PFSK-1 (cell line): ENCODE data around the gene BSDC1.

Experiments
- FOXP2 ChIP-seq: optimal IDR thresholded peaks from 2 replicates; pipeline ENCODE3; 2011; ENCODE audit warnings: borderline replicate concordance, control low read depth, inconsistent platforms; ENCODE audit not compliant: insufficient read depth; ENCODE audit errors: extremely low read length, extremely low read depth
- POLR2AphosphoS5 ChIP-seq: IDR thresholded peaks from 2 replicates; pipeline ENCODE4 v1.6.1; 2012; ENCODE audit warnings: low read depth, mild to moderate bottlenecking, control low read depth, low read length, moderate library complexity
- SIN3A ChIP-seq: IDR thresholded peaks from 2 replicates; pipeline ENCODE4 v1.6.1; 2012; ENCODE audit warnings: mild to moderate bottlenecking, low read length, moderate library complexity, borderline replicate concordance; ENCODE audit not compliant: insufficient read depth
- TAF1 ChIP-seq: IDR thresholded peaks from 2 replicates; pipeline ENCODE4 v1.6.1; 2012; ENCODE audit warnings: low read length, control low read depth, borderline replicate concordance; ENCODE audit not compliant: insufficient read depth
- TF ChIP-seq, protein P1 (sequence below), 2 experiments: IDR thresholded peaks; 2 replicates each; pipeline versions ENCODE4 v1.6.1 to v1.8.0; 2011 to 2012; ENCODE audit warnings: low read depth in 2 of 2, low read length in 2 of 2, control low read depth in 1 of 2, inconsistent platforms in 1 of 2, mild to moderate bottlenecking in 1 of 2, moderate library complexity in 1 of 2; ENCODE audit not compliant: insufficient read depth in 1 of 2

BSDC1 gene

DNA sequence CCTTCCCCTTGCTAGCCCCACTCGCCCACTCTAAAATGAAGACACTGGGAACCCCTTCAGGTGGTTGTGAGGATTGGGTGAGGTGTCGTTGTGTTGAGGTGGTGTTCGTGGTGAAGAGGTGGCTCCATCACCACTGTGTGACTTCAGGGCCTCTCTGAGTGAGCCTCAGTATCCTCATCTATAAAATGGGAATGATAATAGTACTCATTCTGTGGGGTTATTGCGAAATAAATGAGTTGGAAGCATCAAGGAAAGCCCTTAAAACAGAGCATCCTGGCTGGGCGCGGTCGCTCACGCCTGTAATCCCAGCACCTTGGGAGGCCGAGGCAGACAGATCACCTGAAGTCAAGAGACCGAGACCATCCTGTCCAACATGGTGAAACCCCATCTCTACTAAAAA, 51.5 kb downstream of the BSDC1 start:
- TF ChIP-seq SIN3A: no peak
- TF ChIP-seq TAF1: no peak
- no peak for TF ChIP-seq POLR2AphosphoS5
- no peak for TF ChIP-seq FOXP2
- TF ChIP-seq, protein P1, sequence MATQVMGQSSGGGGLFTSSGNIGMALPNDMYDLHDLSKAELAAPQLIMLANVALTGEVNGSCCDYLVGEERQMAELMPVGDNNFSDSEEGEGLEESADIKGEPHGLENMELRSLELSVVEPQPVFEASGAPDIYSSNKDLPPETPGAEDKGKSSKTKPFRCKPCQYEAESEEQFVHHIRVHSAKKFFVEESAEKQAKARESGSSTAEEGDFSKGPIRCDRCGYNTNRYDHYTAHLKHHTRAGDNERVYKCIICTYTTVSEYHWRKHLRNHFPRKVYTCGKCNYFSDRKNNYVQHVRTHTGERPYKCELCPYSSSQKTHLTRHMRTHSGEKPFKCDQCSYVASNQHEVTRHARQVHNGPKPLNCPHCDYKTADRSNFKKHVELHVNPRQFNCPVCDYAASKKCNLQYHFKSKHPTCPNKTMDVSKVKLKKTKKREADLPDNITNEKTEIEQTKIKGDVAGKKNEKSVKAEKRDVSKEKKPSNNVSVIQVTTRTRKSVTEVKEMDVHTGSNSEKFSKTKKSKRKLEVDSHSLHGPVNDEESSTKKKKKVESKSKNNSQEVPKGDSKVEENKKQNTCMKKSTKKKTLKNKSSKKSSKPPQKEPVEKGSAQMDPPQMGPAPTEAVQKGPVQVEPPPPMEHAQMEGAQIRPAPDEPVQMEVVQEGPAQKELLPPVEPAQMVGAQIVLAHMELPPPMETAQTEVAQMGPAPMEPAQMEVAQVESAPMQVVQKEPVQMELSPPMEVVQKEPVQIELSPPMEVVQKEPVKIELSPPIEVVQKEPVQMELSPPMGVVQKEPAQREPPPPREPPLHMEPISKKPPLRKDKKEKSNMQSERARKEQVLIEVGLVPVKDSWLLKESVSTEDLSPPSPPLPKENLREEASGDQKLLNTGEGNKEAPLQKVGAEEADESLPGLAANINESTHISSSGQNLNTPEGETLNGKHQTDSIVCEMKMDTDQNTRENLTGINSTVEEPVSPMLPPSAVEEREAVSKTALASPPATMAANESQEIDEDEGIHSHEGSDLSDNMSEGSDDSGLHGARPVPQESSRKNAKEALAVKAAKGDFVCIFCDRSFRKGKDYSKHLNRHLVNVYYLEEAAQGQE (IDR thresholded peaks at IDR 0.05; ENCODE audit: insufficient read depth in 1 of 2, low read depth in 2 of 2, low read length in 2 of 2): no peak

DNA sequence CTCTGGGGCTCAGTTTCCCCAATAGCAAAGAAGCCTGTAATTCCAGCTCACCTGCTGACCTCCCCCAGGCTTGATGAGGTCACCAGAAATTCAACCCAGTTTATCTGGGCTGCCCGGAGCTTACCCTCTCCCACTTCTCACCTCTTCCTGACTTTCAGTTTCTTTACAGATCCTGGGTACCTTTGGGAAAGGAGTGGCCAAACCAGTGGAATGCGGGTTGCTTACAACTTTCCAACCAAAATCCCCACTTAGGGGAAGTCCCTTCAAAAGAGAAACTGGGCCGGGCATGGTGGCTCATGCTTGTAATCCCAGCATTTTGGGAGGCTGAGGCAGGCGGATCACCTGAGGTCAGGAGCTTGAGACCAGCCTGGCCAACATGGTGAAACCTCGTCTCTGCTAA, 52.3 kb downstream of the BSDC1 start:
- TF ChIP-seq, protein P1 (IDR thresholded peaks at IDR 0.05; ENCODE audit: insufficient read depth in 1 of 2, low read depth in 2 of 2, low read length in 2 of 2): no peak
- no peak for TF ChIP-seq FOXP2
- TF ChIP-seq SIN3A: no peak
- TF ChIP-seq POLR2AphosphoS5: no peak
- TF ChIP-seq TAF1: no peak

- TF ChIP-seq, protein P1 (IDR thresholded peaks at IDR 0.05; ENCODE audit: insufficient read depth in 1 of 2, low read depth in 2 of 2, low read length in 2 of 2): no peak
- TF ChIP-seq TAF1 (no peak), SIN3A (no peak), FOXP2 (no peak), POLR2AphosphoS5 (no peak)
Measured at GRCh38 chr1:32341186-32341757, 53.0 kb downstream of the BSDC1 start.

- no peak for TF ChIP-seq SIN3A
- no peak for TF ChIP-seq TAF1
- TF ChIP-seq, protein P1 (IDR thresholded peaks at IDR 0.05; ENCODE audit: insufficient read depth in 1 of 2, low read depth in 2 of 2, low read length in 2 of 2): no peak
- TF ChIP-seq FOXP2: no peak
- TF ChIP-seq POLR2AphosphoS5: no peak
Measured at GRCh38 chr1:32339363-32339978, 54.8 kb downstream of the BSDC1 start.

DNA sequence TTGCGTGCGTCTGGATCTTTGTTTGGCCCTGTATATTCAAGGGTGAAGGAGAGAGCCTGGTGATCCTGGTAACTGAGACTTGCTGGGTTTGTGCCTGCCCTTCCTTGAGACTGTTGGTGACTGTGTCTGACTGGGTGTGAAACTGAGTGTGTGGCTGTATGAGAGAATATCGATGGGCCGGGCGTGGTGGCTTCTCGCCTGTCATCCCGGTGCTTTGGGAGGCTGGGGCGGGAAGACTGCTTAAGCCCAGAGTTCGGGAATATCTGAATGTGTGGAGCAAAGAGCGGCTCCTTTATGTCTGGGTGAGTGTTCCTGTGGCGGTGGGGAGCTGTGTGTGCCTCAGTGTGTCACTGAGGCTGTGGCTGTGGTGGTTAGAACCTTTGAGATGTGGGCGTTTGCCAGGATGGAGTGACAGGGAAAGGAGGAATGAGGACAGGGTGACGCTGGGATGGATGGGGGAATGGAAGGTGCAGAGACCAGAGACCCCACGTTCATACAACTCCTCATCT, 55.5 kb downstream of the BSDC1 start:
- TF ChIP-seq, protein P1 (IDR thresholded peaks at IDR 0.05; ENCODE audit: insufficient read depth in 1 of 2, low read depth in 2 of 2, low read length in 2 of 2): no peak
- TF ChIP-seq FOXP2 (no peak), TAF1 (no peak), POLR2AphosphoS5 (no peak), SIN3A (no peak)
